Lower lobe of right lung (tissue), 2 donors: ENCODE data around the gene SKA1. TPM values are rescaled to one million over a fixed set of nuclear protein-coding genes. Genes with fewer than 3 reads are reported as not detected.

ENCODE experiments used
- ATAC-seq, 2 donors: fragments of 200-7000 bp; cut with Tn5 transposase; one replicate each; pipeline ENCODE4 v1.9.1; 2020 to 2022; ENCODE audit warnings: mild to moderate bottlenecking in 2 of 2, moderate library complexity in 2 of 2
- DNase-seq: peaks from one replicate; pipeline ENCODE4 v3.0.0-alpha.2; 2020
- H3K27ac ChIP-seq: fragments of 200-600 bp; one replicate; pipeline ENCODE4 v1.8.0; 2022
- H3K27me3 ChIP-seq: fragments of 200-600 bp; one replicate; pipeline ENCODE4 v1.8.0; 2022; ENCODE audit warnings: low read depth
- H3K36me3 ChIP-seq: fragments of 200-600 bp; one replicate; pipeline ENCODE4 v1.8.0; 2022; ENCODE audit warnings: mild to moderate bottlenecking
- H3K4me1 ChIP-seq: fragments of 200-600 bp; one replicate; pipeline ENCODE4 v1.8.0; 2022
- H3K4me3 ChIP-seq: fragments of 200-600 bp; one replicate; pipeline ENCODE4 v1.8.0; 2022; ENCODE audit warnings: mild to moderate bottlenecking
- H3K9me3 ChIP-seq: fragments of 200-600 bp; one replicate; pipeline ENCODE4 v1.8.0; 2022
- intact Hi-C: fragments of 100-400 bp; cut with DNase I; formaldehyde crosslinking; loops from one replicate; pipeline ENCODE4 v1.11.0; 2022
- long read RNA-seq: library from polyadenylated mRNA; unstranded; transcript quantifications from one replicate; pipeline ENCODE4 v2.0.0, GENCODE V29; 2021
- total RNA-seq: library from RNA; stranded (reverse); fragmentation: NEBNext Ultra II Directional; extraction: Animal tissue kit (Norgen Biotek cat#: 25700); gene quantifications from one replicate; pipeline ENCODE4 v1.2.1, GENCODE V29; 2021
- TF ChIP-seq, protein P1 (sequence below): fragments of 200-600 bp; IDR thresholded peaks from one replicate; pipeline ENCODE4 v1.8.0; 2022; ENCODE audit warnings: antibody characterized with exemption, mild to moderate bottlenecking
- donor health status: DM: no; HTN: yes; CAD: no; lungs with severe emphysema.

The SKA1 gene
- total RNA-seq, result 1.2 TPM
- long read RNA-seq, partial matches to known transcripts, result 0 of 1 reads
- long read RNA-seq, other reads (novel, unspliced or antisense), result 0 of 1 reads

DNA sequence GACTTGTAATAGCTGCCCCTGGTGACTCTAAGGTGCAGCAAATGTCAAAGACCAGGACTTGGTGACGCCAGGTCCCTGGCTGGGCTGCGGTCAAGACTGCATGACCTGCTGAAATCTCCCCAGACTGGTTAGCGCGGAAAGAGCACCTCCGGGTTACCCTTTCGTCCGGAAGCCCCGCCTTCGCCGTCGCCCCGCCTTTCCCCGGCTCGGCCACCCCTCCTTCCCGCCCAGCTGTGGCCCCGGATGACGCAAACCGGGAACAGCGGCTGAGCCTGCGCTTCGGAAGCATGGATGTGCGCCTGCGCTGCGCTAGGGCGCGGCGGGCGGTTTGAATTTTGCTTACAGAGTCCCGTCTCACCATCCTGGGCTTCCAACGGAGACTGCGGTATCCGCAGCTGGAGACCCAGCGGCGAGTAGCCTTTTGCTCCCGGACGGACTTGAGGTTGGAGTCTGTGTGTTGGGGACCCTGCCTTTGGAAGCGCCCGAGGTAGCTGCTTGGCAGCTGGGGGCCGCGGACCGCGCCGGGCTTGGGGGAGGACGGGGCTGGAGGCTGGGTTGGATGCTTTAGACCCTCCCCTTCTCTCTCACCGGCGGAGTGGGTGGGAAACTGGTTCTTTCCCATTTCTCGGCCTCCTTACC is at the start of gene SKA1:
Gene SKA1 (plus strand): TSS at position 294 of the 639 bp plus-strand sequence. CDS start 785 bp downstream, outside the sequence.
- peak within 1 kb of the TSS; percentile 74 for H3K27ac ChIP-seq
- intact Hi-C loops, result no loop called here

DNA sequence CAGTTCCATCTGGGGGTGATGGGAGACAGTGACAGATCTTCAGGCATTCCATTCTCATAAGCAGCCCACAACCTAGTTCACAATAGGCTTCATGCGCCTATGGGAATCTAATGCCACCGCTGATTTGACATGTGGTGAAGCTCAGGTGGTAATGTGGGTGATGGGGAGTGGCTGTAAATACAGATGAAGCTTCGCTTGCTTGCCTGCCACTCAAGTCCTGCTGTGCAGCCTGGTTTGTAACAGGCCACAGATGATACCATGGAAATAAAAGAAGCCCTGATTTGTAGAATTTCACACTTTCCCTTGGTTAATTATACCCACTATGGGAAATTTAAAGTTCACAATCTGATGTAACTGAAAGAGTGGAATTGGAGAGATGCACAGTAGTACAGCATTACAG is 46.9 kb upstream of the SKA1 start:
- DNase-seq, result no peak
- ATAC-seq, result no peak
- Histone ChIP-seq H3K9me3 (no peaks in the 10 kb centered on the region), H3K36me3 (no peaks in the 10 kb centered on the region), H3K4me3 (no peak overlapping the region), H3K4me1 (no peaks in the 10 kb centered on the region), H3K27ac (no peak overlapping the region), H3K27me3 (peaks cover 25% of the 10 kb centered on the region)
- TF ChIP-seq, protein P1, sequence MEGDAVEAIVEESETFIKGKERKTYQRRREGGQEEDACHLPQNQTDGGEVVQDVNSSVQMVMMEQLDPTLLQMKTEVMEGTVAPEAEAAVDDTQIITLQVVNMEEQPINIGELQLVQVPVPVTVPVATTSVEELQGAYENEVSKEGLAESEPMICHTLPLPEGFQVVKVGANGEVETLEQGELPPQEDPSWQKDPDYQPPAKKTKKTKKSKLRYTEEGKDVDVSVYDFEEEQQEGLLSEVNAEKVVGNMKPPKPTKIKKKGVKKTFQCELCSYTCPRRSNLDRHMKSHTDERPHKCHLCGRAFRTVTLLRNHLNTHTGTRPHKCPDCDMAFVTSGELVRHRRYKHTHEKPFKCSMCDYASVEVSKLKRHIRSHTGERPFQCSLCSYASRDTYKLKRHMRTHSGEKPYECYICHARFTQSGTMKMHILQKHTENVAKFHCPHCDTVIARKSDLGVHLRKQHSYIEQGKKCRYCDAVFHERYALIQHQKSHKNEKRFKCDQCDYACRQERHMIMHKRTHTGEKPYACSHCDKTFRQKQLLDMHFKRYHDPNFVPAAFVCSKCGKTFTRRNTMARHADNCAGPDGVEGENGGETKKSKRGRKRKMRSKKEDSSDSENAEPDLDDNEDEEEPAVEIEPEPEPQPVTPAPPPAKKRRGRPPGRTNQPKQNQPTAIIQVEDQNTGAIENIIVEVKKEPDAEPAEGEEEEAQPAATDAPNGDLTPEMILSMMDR, result no peak
- intact Hi-C loops, result no loop called here

More for the DNA sequence above, at the start of gene SKA1:
- Histone ChIP-seq H3K27me3 (no peaks in the 10 kb centered on the region), H3K4me3 (peak within 1 kb of the TSS; percentile 51), H3K36me3 (no peaks in the 10 kb centered on the region), H3K4me1 (peaks cover 8% of the 10 kb centered on the region), H3K9me3 (peaks cover 7% of the 10 kb centered on the region)
- peak; percentile 94 for DNase-seq
- ATAC-seq, result peak; percentile 100
- TF ChIP-seq, protein P1, result no peak

GRCh38 chr18:50330176-50330575 is 44.7 kb upstream of the SKA1 start:
- intact Hi-C loops, result no loop called here
- no peak for ATAC-seq
- TF ChIP-seq, protein P1, result no peak
- H3K27ac ChIP-seq, result no peak overlapping the region
- no peak for DNase-seq
- H3K9me3 ChIP-seq, result no peaks in the 10 kb centered on the region
- peaks cover 26% of the 10 kb centered on the region for H3K27me3 ChIP-seq
- no peaks in the 10 kb centered on the region for H3K36me3 ChIP-seq
- no peak overlapping the region for H3K4me3 ChIP-seq
- no peaks in the 10 kb centered on the region for H3K4me1 ChIP-seq

DNA sequence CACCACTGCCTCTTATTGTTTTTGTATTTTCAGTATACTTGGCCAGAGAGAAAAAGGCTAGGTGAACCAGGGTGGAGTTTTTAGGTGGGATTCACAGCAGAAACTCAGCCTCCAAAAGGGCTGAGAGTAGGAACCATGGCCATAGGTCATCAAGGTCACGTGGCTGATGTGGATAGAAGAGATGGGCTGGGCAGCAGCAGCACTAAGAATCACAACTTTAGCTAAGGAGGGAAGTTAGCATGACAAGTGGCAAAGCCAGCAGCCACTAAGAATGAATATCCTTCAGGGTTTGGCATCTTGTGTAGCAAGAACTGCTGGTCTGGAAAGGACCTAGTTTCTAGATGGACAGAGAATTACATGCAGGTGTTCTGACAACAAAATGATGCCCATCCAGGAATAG is 43.2 kb upstream of the SKA1 start:
- TF ChIP-seq, protein P1, result no peak
- Histone ChIP-seq H3K4me1 (no peaks in the 10 kb centered on the region), H3K9me3 (no peaks in the 10 kb centered on the region), H3K27me3 (peaks cover 26% of the 10 kb centered on the region), H3K27ac (no peak overlapping the region), H3K4me3 (no peak overlapping the region), H3K36me3 (no peaks in the 10 kb centered on the region)
- ATAC-seq, result no peak
- intact Hi-C loops, result no loop called here
- no peak for DNase-seq

DNA sequence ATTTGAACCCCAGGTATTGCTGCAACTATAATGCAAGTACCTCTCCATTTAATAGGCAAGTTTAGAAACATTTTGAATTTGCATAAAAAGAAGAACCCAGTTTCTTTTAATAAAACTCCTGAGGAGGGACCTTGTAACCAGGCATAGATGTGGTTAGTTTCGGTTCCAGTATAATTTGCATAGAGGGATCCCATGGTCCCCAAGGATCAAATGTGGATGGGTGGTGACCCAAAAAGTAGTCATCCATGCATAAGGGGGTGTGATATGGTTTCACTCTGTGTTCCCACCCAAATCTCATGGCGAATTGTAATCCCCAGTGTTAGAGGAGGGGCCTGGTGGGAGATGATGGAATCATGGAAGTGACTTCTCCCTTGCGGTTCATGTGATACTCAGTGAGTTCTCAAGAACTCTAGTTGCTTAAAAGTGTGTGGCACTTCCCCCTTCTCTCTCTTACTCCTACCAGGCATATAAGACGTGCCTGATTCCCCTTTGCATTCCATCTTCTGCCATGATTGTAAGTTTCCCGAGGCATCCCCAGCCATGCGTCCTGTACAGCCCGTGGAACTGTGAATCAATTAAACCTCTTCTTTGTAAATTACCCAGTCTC is 40.2 kb upstream of the SKA1 start:
- H3K36me3 ChIP-seq, result no peaks in the 10 kb centered on the region
- TF ChIP-seq, protein P1, result no peak
- H3K4me3 ChIP-seq, result no peak overlapping the region
- intact Hi-C loops, result no loop called here
- no peak overlapping the region for H3K27ac ChIP-seq
- ATAC-seq (no peak), DNase-seq (no peak)
- H3K4me1 ChIP-seq, result no peaks in the 10 kb centered on the region
- peaks cover 39% of the 10 kb centered on the region for H3K27me3 ChIP-seq
- no peaks in the 10 kb centered on the region for H3K9me3 ChIP-seq
